ENCODE measurements around the gene ABTB1. TPM values are rescaled to one million over a fixed set of nuclear protein-coding genes. Genes with fewer than 3 reads are reported as not detected.

Gene ABTB1
- total RNA-seq, 1 donor from 2014 or later = 16.0 TPM

- Histone ChIP-seq H3K27me3 (ENCODE audit: control insufficient read depth, insufficient read depth, low read length) (no peaks in the 10 kb centered on the region), H3K4me3 (ENCODE audit: low read depth, low read length) (no peak overlapping the region), H3K36me3 (ENCODE audit: control insufficient read depth, insufficient read depth, low read length) (no peaks in the 10 kb centered on the region)
- no peak for TF ChIP-seq CTCF (IDR thresholded peaks at IDR 0.05; ENCODE audit: insufficient read depth, low read length, poor library complexity, severe bottlenecking)
- DNase-seq (ENCODE audit: low read depth) = no peak
These were observed 12.3 kb downstream of the ABTB1 start for GRCh38 chr3:127684871-127685707.

- no peak for DNase-seq (ENCODE audit: low read depth)
- Histone ChIP-seq H3K4me3 (ENCODE audit: low read depth, low read length) (no peak overlapping the region), H3K27me3 (ENCODE audit: control insufficient read depth, insufficient read depth, low read length) (no peaks in the 10 kb centered on the region), H3K36me3 (ENCODE audit: control insufficient read depth, insufficient read depth, low read length) (no peaks in the 10 kb centered on the region)
- TF ChIP-seq CTCF (IDR thresholded peaks at IDR 0.05; ENCODE audit: insufficient read depth, low read length, poor library complexity, severe bottlenecking) = no peak
These were observed 13.2 kb downstream of the ABTB1 start for GRCh38 chr3:127685708-127686511.

GRCh38 chr3:127686512-127686894 lies 13.8 kb downstream of the ABTB1 start:
- Histone ChIP-seq H3K4me3 (ENCODE audit: low read depth, low read length) (no peak overlapping the region), H3K27me3 (ENCODE audit: control insufficient read depth, insufficient read depth, low read length) (no peaks in the 10 kb centered on the region), H3K36me3 (ENCODE audit: control insufficient read depth, insufficient read depth, low read length) (no peaks in the 10 kb centered on the region)
- no peak for DNase-seq (ENCODE audit: low read depth)
- no peak for TF ChIP-seq CTCF (IDR thresholded peaks at IDR 0.05; ENCODE audit: insufficient read depth, low read length, poor library complexity, severe bottlenecking)

GRCh38 chr3:127687228-127687737 lies 14.5 kb downstream of the ABTB1 start:
- Histone ChIP-seq H3K4me3 (ENCODE audit: low read depth, low read length) (no peak overlapping the region), H3K27me3 (ENCODE audit: control insufficient read depth, insufficient read depth, low read length) (no peaks in the 10 kb centered on the region), H3K36me3 (ENCODE audit: control insufficient read depth, insufficient read depth, low read length) (no peaks in the 10 kb centered on the region)
- no peak for TF ChIP-seq CTCF (IDR thresholded peaks at IDR 0.05; ENCODE audit: insufficient read depth, low read length, poor library complexity, severe bottlenecking)
- DNase-seq (ENCODE audit: low read depth) = no peak

GRCh38 chr3:127688022-127688415 lies 15.3 kb downstream of the ABTB1 start:
- DNase-seq (ENCODE audit: low read depth) = no peak
- H3K27me3 ChIP-seq (ENCODE audit: control insufficient read depth, insufficient read depth, low read length) = no peaks in the 10 kb centered on the region
- no peaks in the 10 kb centered on the region for H3K36me3 ChIP-seq (ENCODE audit: control insufficient read depth, insufficient read depth, low read length)
- no peak overlapping the region for H3K4me3 ChIP-seq (ENCODE audit: low read depth, low read length)
- no peak for TF ChIP-seq CTCF (IDR thresholded peaks at IDR 0.05; ENCODE audit: insufficient read depth, low read length, poor library complexity, severe bottlenecking)
